ENCODE data around the gene EDAR.
A peak's percentile ranks its signal among the peaks of the same experiment; 100 is the strongest.

The EDAR gene

DNA sequence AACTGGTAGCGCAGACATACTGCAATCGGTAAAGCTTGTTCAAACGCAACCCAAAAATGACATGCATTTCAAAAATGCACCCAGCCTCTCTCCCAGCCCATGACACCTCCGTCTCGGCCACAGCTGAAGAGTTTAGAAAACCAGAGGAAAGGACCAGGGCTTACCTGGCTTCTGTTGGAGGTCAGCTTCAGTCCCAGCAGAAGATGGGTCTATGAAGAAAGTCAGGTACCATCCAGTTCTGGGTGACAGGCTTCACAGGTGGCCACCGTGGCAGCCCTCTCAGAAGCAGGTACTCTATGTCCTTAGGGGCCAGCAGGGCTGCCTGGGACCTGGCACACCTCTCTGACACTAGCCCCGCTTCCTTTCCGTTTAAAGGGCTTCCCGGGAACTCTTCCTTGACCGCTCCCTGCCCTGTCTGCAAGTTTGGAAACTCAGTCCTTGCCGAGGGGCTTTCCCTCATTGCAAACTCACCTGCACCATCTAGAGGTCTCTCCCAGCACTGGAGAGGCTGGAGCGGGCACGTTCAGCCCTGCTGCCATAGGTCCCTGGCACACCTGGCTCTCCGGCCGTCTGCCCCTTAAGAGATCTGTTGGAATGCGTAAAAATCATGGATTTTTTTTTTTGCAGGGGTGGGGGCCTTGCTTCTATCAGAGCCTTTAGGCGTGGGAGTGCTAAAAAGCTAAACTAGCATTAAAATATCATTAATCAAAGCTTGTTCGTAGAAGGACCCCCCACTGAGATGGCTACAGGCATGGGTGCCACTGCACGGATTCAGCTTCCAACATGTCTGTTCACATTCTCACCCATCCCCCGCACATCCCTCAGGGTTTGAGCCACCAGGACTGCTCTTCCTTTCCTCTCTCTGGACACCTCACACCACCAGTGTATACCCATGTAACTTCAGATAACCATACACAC lies at the start of gene EDAR:
EDAR (minus strand) TSS at position 425 of the 918 bp plus-strand sequence. CDS start 58,206 bp downstream, outside the sequence.
- DNase-seq (ENCODE audit: extremely low read depth in 1 of 2, low read depth in 1 of 2) = no peak

DNA sequence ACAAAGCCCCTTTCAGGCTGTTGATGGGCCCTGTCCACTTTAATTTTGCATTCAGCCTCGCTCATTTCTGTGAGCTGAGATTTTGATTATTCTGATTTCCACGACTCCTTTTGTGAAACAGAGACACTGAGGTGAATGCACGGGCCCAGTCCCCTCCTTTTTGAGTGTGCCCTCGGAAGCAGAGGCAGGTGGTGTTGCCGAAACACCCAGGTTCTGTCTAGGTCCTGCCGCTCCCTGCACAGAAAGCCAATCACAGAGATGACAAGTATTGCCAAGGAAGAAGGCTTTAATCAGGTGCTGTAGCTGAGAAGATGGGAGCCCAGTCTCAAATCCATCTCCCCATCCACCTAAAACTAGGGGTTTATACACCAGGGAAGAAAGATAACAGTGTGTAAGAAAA lies 44.2 kb upstream of the EDAR start:
- no peak for DNase-seq (ENCODE audit: extremely low read depth in 1 of 2, low read depth in 1 of 2)

- peak; percentile 8 to 13 for DNase-seq (ENCODE audit: extremely low read depth in 1 of 2, low read depth in 1 of 2)
These were observed 43.3 kb upstream of the EDAR start for GRCh38 chr2:109032229-109032820.

GRCh38 chr2:109031476-109032228 lies 42.6 kb upstream of the EDAR start:
- DNase-seq (ENCODE audit: extremely low read depth in 1 of 2, low read depth in 1 of 2) = peak; percentile 40 to 46

DNA sequence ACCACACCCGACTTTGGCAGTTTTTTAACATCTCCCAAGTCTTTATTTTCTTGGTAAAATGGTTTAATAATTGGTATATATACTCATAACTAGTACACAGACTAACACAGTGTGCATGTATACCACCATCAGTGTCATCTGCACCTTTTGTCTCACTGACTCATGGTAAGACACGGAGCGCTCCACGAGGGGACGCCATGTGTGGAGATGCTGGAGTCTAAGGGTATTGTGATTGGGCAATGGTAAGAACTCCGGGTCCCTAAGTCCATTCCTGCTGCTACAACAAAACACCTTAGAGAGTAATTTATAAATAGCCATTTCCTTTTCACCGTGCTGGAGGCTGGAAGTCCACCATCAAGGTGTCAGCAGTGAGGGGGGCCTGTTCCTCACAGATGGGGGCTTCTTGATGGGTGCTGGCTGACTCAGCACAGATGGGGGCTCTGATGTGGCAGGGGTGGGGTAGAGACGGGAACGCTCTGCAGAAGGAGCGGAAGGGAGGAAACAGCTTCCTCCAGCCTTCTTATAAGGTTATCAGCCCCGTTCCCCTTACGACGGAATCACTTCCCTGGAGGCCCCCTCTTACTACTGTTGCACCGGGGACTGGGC lies 42.0 kb upstream of the EDAR start:
- no peak for DNase-seq (ENCODE audit: extremely low read depth in 1 of 2, low read depth in 1 of 2)

DNA sequence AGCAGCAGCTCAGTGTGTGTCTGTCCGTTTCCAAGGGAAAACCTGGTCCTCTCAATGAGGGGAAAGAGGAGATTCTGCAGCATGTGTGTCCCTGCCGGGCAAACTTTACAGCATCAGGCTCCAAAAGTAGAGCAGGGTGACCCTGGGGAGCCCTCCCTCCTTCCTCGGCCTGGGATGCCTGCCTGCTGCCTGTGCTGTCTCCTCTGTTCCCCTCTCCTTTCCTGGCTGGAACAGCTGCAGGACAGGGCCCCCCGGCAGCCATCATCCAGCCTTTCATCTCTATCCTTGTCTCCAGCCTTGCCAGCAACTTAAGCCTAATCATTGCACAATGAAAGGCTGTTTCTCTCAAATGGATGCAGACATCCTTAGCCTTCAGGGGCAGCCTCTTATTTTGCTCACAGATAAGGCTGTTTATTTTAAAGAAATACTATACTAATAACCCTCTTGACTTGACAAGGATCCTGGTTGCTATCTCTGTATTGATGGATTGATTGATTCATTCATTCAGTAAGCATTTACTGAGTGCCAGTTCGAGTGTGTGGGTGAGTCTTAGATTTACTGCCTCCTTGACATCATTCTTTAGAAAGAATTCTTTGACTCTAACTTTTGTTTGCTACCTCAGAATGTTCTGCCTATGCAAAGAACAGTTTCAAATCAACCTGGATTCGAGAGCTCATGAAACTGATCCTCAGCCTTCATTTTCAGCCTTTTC lies 40.6 kb upstream of the EDAR start:
- DNase-seq (ENCODE audit: extremely low read depth in 1 of 2, low read depth in 1 of 2) = no peak

- DNase-seq (ENCODE audit: extremely low read depth in 1 of 2, low read depth in 1 of 2) = no peak
These were observed 39.9 kb upstream of the EDAR start for GRCh38 chr2:109028738-109029489.

GRCh38 chr2:109028277-109028676 lies 39.3 kb upstream of the EDAR start:
- DNase-seq (ENCODE audit: extremely low read depth in 1 of 2, low read depth in 1 of 2) = no peak

DNA sequence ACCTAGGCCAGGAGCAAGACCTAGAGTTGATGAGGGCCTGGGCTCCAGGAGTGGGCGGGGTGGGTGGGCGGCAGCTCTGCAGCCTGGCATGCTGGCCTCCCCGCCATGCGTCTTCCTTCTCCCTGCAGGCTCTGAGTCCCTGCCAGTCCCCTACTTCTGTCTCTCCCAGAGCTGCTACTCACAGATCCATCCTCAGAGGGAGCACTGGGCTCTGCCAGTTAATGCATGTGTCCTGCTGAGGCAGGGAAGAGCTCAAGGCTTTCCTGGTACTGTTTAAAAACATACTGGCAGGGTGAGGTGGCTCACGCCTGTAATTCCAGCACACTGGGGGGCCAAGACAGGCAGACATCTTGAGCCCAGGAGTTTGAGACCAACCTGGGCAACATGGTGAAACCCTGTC lies 38.7 kb upstream of the EDAR start:
- DNase-seq (ENCODE audit: extremely low read depth in 1 of 2, low read depth in 1 of 2) = no peak

DNA sequence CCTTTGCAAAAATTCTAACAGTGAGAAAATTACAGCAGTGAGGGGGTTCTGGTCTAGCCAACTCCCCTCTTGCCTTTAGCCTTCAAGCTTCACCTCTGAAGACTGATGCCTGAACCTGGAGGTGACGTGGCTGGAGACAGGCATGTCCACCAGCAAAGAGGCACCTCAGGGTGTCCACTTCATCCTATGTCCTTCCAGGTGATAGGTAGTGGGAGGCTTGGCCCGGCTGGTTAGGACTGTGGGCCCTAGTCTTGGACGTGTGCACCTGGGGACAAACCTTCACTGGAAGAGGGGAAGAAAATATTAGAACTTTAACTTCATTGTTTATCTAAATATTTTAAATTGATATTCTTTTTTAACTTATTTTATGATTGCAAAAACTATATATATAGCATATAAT lies 35.5 kb upstream of the EDAR start:
- DNase-seq (ENCODE audit: extremely low read depth in 1 of 2, low read depth in 1 of 2) = no peak

DNA sequence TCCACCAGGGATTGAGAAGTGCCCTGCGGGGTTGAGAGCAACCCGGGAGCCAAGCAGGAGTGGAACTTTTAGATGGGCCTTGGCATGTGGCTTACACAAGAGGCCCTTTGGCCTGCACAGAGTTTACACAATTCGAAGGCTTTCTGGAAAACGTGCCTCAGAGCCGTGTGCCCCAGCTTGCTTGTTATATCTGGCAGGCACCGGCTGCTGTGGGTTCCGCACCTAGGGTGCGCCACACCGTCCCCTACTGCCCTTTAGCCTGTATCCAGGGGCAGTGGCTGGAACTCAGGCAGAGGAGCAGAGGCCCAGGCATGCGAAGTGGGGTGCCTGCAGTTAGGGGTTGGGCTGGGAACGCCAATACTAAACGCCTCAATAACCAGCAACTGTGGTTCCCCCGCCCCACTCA lies 32.9 kb upstream of the EDAR start:
- DNase-seq (ENCODE audit: extremely low read depth in 1 of 2, low read depth in 1 of 2) = no peak

GRCh38 chr2:109020217-109020637 lies 31.2 kb upstream of the EDAR start:
- no peak for DNase-seq (ENCODE audit: extremely low read depth in 1 of 2, low read depth in 1 of 2)

GRCh38 chr2:109018452-109018851 lies 29.4 kb upstream of the EDAR start:
- DNase-seq (ENCODE audit: extremely low read depth in 1 of 2, low read depth in 1 of 2) = no peak

- DNase-seq (ENCODE audit: extremely low read depth in 1 of 2, low read depth in 1 of 2) = no peak
These were observed 28.0 kb upstream of the EDAR start for GRCh38 chr2:109017017-109017416.

DNA sequence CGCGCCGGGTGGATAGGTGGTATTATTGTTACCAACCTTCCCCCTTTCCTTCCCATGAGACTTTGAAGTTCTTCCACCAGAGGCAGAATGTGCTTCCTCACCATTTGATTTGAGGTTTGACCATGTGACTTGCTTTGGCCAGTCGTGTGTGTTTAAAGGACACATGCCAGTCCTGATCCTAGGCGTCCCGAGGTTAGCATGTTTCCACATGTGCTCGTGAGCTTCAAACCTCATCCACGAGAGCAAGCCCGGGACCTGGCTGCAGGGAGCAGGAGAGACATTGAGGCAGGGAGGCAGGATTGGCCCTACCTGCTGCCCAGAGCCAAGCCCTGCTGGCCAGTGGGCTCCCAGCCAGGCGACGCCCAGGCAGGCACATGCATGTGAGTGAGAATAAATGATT lies 27.4 kb upstream of the EDAR start:
- DNase-seq (ENCODE audit: extremely low read depth in 1 of 2, low read depth in 1 of 2) = no peak

GRCh38 chr2:109014476-109014875 lies 25.5 kb upstream of the EDAR start:
- DNase-seq (ENCODE audit: extremely low read depth in 1 of 2, low read depth in 1 of 2) = no peak

- no peak for DNase-seq (ENCODE audit: extremely low read depth in 1 of 2, low read depth in 1 of 2)
These were observed 24.0 kb upstream of the EDAR start for GRCh38 chr2:109013051-109013450.

DNA sequence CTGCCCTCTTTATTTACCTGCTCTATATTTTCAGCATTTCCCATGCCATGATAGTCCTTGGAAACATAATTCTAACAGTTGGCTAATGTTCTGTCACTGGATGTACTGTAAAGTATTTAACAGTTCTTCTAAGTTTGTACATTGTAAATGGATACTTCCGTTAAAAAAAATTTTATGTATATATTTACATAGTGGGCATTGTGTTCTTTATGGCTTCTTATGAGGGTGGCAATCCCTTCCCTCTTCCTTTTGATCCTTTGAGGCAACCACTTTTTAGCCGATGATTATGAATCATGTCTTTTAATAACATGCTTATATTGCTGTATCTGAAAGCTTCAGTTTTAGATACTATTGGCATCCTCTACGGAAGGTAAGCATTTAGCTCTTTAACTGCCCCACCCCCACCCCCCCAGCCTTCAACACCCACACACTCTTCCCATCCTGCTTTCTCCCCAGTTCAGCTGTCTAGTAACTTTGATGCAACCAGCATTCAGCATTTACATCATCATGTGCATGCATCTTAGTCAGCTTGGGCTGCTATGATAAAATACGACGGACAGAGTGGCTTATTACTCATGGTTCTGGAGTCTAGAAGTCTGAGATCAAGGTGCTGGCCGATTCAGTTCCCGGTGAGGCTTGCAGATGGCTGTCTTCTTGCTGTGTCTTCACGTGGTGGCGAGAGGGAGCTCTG lies 21.0 kb upstream of the EDAR start:
- DNase-seq (ENCODE audit: extremely low read depth in 1 of 2, low read depth in 1 of 2) = no peak

- DNase-seq (ENCODE audit: extremely low read depth in 1 of 2, low read depth in 1 of 2) = no peak
These were observed 18.0 kb upstream of the EDAR start for GRCh38 chr2:109006971-109007370.
